ENCODE data around the gene LTB4R2. TPM values are rescaled to one million over a fixed set of nuclear protein-coding genes. Genes with fewer than 3 reads are reported as not detected.
"Not testable (repeated sequence)": the region's sequence is repeated elsewhere in the genome, so short reads cannot be mapped to it uniquely, and the experiment has no call there.

Gene LTB4R2
- polyA plus RNA-seq, 3 donors = 3.4 to 4.3 (median 3.7) TPM

- DNase-seq (ENCODE audit: extremely low read depth in 1 of 11, low read depth in 9 of 11, low spot score in 4 of 11) = no peak
Observed at GRCh38 chr14:24312736-24313507, 3.0 kb downstream of the LTB4R2 start.

GRCh38 chr14:24313913-24314312 is 4.0 kb downstream of the LTB4R2 start:
- no peak for DNase-seq (ENCODE audit: extremely low read depth in 1 of 11, low read depth in 9 of 11, low spot score in 4 of 11)

GRCh38 chr14:24314377-24315193 is 4.6 kb downstream of the LTB4R2 start:
- DNase-seq (ENCODE audit: extremely low read depth in 1 of 11, low read depth in 9 of 11, low spot score in 4 of 11) = no peak

- no peak for DNase-seq (ENCODE audit: extremely low read depth in 1 of 11, low read depth in 9 of 11, low spot score in 4 of 11)
Observed at GRCh38 chr14:24315243-24315806, 5.4 kb downstream of the LTB4R2 start.

- no peak for DNase-seq (ENCODE audit: extremely low read depth in 1 of 11, low read depth in 9 of 11, low spot score in 4 of 11)
Observed at GRCh38 chr14:24315807-24316596, 6.1 kb downstream of the LTB4R2 start.

- no peak for DNase-seq (ENCODE audit: extremely low read depth in 1 of 11, low read depth in 9 of 11, low spot score in 4 of 11)
Observed at GRCh38 chr14:24316597-24316950, 6.6 kb downstream of the LTB4R2 start.

GRCh38 chr14:24317141-24317928 is 7.4 kb downstream of the LTB4R2 start:
- DNase-seq (ENCODE audit: extremely low read depth in 1 of 11, low read depth in 9 of 11, low spot score in 4 of 11) = no peak

GRCh38 chr14:24321212-24321975 is 11.5 kb downstream of the LTB4R2 start:
- DNase-seq (ENCODE audit: extremely low read depth in 1 of 11, low read depth in 9 of 11, low spot score in 4 of 11) = no peak

GRCh38 chr14:24322672-24323071 is 12.7 kb downstream of the LTB4R2 start:
- DNase-seq (ENCODE audit: extremely low read depth in 1 of 11, low read depth in 9 of 11, low spot score in 4 of 11) = no peak

GRCh38 chr14:24323341-24323740 is 13.4 kb downstream of the LTB4R2 start:
- DNase-seq (ENCODE audit: extremely low read depth in 1 of 11, low read depth in 9 of 11, low spot score in 4 of 11) = no peak

GRCh38 chr14:24324024-24324423 is 14.1 kb downstream of the LTB4R2 start:
- DNase-seq (ENCODE audit: extremely low read depth in 1 of 11, low read depth in 9 of 11, low spot score in 4 of 11) = no peak

GRCh38 chr14:24325041-24325530 is 15.1 kb downstream of the LTB4R2 start:
- DNase-seq (ENCODE audit: extremely low read depth in 1 of 11, low read depth in 9 of 11, low spot score in 4 of 11) = no peak

- no peak for DNase-seq (ENCODE audit: extremely low read depth in 1 of 11, low read depth in 9 of 11, low spot score in 4 of 11)
Observed at GRCh38 chr14:24325963-24326362, 16.0 kb downstream of the LTB4R2 start.

GRCh38 chr14:24327303-24327702 is 17.4 kb downstream of the LTB4R2 start:
- DNase-seq (ENCODE audit: extremely low read depth in 1 of 11, low read depth in 9 of 11, low spot score in 4 of 11) = no peak

- DNase-seq (ENCODE audit: extremely low read depth in 1 of 11, low read depth in 9 of 11, low spot score in 4 of 11) = not testable (repeated sequence)
Observed at GRCh38 chr14:24327914-24328313, 18.0 kb downstream of the LTB4R2 start.

GRCh38 chr14:24329073-24329663 is 19.2 kb downstream of the LTB4R2 start:
- no peak for DNase-seq (ENCODE audit: extremely low read depth in 1 of 11, low read depth in 9 of 11, low spot score in 4 of 11)

GRCh38 chr14:24329736-24330135 is 19.8 kb downstream of the LTB4R2 start:
- DNase-seq (ENCODE audit: extremely low read depth in 1 of 11, low read depth in 9 of 11, low spot score in 4 of 11) = no peak

Measured in renal cortex interstitium (tissue), 11 donors.